MG63 (cell line): ENCODE measurements around the gene C6orf52. TPM values are rescaled to one million over a fixed set of nuclear protein-coding genes. Genes with fewer than 3 reads are reported as not detected.
"Not testable (repeated sequence)": the region's sequence is repeated elsewhere in the genome, so short reads cannot be mapped to it uniquely, and the experiment has no call there.

Experiments used
- DNase-seq: peaks from one replicate; pipeline ENCODE4 v3.0.0-alpha.2; 2020
- H3K27me3 ChIP-seq: fragments of 250-450 bp; sonication (Bioruptor Pico); 2 replicates; pipeline ENCODE4 v1.5.1; 2020; ENCODE audit warnings: mild to moderate bottlenecking, moderate library complexity
- H3K36me3 ChIP-seq: fragments of 250-450 bp; sonication (Bioruptor Pico); 2 replicates; pipeline ENCODE4 v1.5.1; 2020; ENCODE audit warnings: mild to moderate bottlenecking, moderate library complexity
- H3K4me3 ChIP-seq: fragments of 250-450 bp; sonication (Bioruptor Pico); 2 replicates; pipeline ENCODE4 v1.5.1; 2020; ENCODE audit warnings: mild to moderate bottlenecking, moderate library complexity
- H3K9me3 ChIP-seq: fragments of 250-450 bp; sonication (Bioruptor Pico); 2 replicates; pipeline ENCODE4 v1.5.1; 2020; ENCODE audit warnings: mild to moderate bottlenecking, moderate library complexity
- total RNA-seq: library from RNA; depleted of rRNA; stranded (reverse); fragments of >200 nt; shearing (Covaris generic); gene quantifications from 2 replicates; pipeline ENCODE4 v1.2.3, GENCODE V29; 2014; ENCODE audit warnings: low replicate concordance

The C6orf52 gene
- total RNA-seq, 1 experiment from 2014 or later, result not detected

GRCh38 chr6:10676403-10676802, 18.0 kb downstream of the C6orf52 start:
- no peaks in the 10 kb centered on the region for H3K36me3 ChIP-seq
- peaks cover 2% of the 10 kb centered on the region; the same call in 1 of the 2 replicates for H3K9me3 ChIP-seq
- no peak for DNase-seq
- no peak overlapping the region for H3K4me3 ChIP-seq
- peaks cover 10% of the 10 kb centered on the region for H3K27me3 ChIP-seq

DNA sequence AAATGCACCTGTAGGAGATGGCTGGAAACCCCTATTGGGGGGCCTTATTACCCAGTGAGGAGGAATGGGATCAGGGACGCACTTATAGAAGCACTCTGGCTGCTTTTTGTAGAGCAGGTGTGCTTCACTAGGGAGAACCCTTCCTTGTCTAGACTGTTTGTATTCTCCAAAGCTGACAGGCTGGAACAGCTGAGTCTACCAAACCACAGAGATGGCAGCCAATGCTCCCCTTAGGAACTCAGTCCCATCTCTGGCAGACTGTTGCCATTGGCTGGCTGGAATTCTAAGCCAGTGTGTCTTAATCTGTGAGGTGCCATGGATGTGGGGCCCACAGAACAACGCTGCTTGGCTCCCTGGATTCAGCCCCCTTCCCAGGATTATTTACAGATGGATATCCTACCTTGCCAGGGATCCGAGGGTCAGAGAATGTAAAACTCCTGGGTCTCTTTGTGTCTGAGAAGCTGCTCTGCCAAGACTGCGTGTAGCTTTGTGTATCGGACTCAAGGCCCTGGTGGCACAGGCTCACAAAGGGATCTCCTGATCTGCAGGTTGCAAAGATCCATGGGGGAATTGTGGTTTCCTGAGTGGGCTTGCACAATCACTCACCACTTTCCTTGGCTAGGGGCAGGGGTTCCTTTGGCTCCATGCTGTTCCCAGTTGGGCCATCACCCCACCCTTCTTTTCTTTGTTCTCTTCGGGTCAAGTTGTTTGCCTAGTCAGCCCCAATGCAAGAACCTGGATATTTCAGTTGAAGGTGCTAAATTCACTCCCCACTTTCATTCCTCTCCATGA, 26.1 kb downstream of the C6orf52 start:
- H3K9me3 ChIP-seq, result peaks cover 14% of the 10 kb centered on the region
- no peaks in the 10 kb centered on the region for H3K36me3 ChIP-seq
- peaks cover 53% of the 10 kb centered on the region for H3K27me3 ChIP-seq
- no peak for DNase-seq
- no peak overlapping the region for H3K4me3 ChIP-seq

GRCh38 chr6:10665595-10665994, 28.8 kb downstream of the C6orf52 start:
- not testable (repeated sequence) for H3K36me3 ChIP-seq, DNase-seq, H3K4me3 ChIP-seq
- Histone ChIP-seq H3K27me3 (peaks cover 48% of the 10 kb centered on the region), H3K9me3 (peaks cover 14% of the 10 kb centered on the region)

GRCh38 chr6:10662742-10663141, 31.7 kb downstream of the C6orf52 start:
- Histone ChIP-seq H3K9me3 (peaks cover 15% of the 10 kb centered on the region), H3K27me3 (peaks cover 25% of the 10 kb centered on the region), H3K36me3 (no peaks in the 10 kb centered on the region), H3K4me3 (no peak overlapping the region)
- DNase-seq, result no peak

DNA sequence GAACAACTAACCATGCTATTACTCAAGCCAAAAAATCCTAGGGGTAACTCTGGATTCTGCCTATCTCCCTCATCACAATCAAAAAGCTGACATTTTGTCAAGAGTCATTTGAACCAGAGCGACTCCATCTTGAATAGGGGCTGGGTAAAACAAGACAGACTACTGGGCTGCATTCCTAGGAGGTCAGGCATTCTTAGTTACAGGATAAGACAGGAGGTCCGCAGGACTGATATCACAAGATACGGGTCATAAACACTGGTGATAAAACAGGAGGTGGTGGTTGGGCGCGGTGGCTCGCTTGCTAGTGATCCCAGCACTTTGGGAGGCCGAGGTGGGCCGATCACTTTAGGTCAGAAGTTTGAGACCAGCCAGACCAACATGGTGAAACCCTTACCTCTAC, 32.2 kb downstream of the C6orf52 start:
- peaks cover 15% of the 10 kb centered on the region for H3K9me3 ChIP-seq
- H3K27me3 ChIP-seq, result peaks cover 19% of the 10 kb centered on the region
- H3K4me3 ChIP-seq, result no peak overlapping the region
- DNase-seq, result no peak
- H3K36me3 ChIP-seq, result no peaks in the 10 kb centered on the region

DNA sequence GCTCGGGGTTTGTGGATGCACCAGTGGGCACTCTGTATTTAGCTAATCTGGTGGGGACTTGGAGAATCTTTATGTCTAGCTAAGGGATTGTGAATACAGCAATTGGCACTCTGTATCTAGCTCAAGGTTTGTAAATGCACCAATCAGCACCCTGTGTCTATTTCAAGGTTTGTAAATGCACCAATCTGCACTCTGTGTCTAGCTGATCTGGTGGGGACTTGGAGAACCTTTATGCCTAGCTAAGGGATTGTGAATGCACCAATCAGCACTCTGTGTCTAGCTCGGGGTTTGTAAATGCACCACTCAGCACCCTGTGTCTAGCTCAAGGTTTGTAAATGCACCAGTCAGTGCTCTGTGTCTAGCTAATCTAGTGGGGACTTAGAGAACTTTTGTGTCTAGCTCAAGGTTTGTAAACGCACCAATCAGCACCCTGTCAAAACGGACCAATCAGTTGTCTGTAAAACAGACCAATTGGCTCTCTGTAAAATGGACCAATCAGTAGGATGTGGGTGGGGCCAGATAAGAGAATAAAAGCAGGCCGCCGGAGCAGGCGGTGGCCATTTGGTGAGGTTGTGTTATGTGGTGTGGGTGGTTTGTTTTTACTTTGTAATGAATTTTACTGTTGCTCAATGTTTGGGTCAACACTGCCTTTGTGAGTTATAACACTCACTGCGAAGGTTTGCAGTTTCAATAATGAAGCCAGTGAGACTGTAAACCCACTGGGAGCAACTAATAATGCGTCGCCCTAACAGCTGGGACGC, 33.8 kb downstream of the C6orf52 start:
- Histone ChIP-seq H3K27me3 (peaks cover 18% of the 10 kb centered on the region), H3K9me3 (peaks cover 11% of the 10 kb centered on the region)
- DNase-seq, H3K4me3 ChIP-seq, H3K36me3 ChIP-seq: not testable (repeated sequence)

DNA sequence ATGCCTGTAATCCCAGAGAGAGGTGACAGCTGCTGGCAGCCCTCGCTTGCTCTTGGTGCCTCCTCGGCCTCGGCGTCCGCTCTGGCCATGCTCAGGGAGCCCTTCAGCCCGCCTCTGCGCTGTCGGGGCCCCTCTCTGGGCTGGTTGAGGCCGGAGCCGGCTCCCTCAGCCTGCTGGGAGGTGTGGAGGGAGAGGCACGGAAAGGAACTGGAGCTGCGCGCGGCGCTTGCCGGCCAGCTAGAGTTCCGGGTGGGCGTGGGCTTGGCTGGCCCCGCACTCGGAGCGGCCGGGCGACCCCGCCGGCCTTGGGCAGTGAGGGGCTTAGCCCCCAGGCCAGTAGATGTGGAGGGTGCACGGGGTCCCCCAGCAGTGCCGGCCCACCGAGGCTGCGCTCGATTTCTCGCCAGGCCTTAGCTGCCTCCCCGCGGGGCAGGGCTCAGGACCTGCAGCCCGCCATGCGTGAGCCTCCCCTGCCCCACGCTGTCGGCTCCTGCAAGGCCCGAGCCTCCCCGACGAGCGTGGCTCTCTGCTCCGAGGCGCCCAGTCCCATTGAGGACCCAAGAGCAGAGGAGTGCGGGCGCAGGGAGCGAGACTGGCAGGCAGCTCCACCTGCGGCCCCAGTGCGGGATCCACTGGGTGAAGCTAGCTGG, 34.6 kb downstream of the C6orf52 start:
- no peak for DNase-seq
- no peaks in the 10 kb centered on the region for H3K36me3 ChIP-seq
- H3K4me3 ChIP-seq, result no peak overlapping the region
- H3K9me3 ChIP-seq, result peaks cover 11% of the 10 kb centered on the region
- H3K27me3 ChIP-seq, result peaks cover 25% of the 10 kb centered on the region

GRCh38 chr6:10658910-10659698, 35.3 kb downstream of the C6orf52 start:
- H3K9me3 ChIP-seq, result peaks cover 4% of the 10 kb centered on the region; the same call in 1 of the 2 replicates
- no peaks in the 10 kb centered on the region for H3K36me3 ChIP-seq
- H3K4me3 ChIP-seq, result no peak overlapping the region
- DNase-seq, result no peak
- H3K27me3 ChIP-seq, result peaks cover 29% of the 10 kb centered on the region

GRCh38 chr6:10655508-10656055, 38.8 kb downstream of the C6orf52 start:
- Histone ChIP-seq H3K4me3 (no peak overlapping the region), H3K36me3 (no peaks in the 10 kb centered on the region), H3K9me3 (peaks cover 1% of the 10 kb centered on the region; the same call in 1 of the 2 replicates), H3K27me3 (peaks cover 40% of the 10 kb centered on the region)
- no peak for DNase-seq

- DNase-seq, result no peak
- Histone ChIP-seq H3K4me3 (no peak overlapping the region), H3K27me3 (peaks cover 12% of the 10 kb centered on the region), H3K9me3 (no peaks in the 10 kb centered on the region), H3K36me3 (no peaks in the 10 kb centered on the region)
These were observed 50.2 kb downstream of the C6orf52 start for GRCh38 chr6:10644225-10644624.

- Histone ChIP-seq H3K4me3 (no peak overlapping the region), H3K9me3 (peaks cover 7% of the 10 kb centered on the region), H3K36me3 (no peaks in the 10 kb centered on the region), H3K27me3 (peaks cover 12% of the 10 kb centered on the region)
- no peak for DNase-seq
These were observed 51.2 kb downstream of the C6orf52 start for GRCh38 chr6:10643201-10643651.

DNA sequence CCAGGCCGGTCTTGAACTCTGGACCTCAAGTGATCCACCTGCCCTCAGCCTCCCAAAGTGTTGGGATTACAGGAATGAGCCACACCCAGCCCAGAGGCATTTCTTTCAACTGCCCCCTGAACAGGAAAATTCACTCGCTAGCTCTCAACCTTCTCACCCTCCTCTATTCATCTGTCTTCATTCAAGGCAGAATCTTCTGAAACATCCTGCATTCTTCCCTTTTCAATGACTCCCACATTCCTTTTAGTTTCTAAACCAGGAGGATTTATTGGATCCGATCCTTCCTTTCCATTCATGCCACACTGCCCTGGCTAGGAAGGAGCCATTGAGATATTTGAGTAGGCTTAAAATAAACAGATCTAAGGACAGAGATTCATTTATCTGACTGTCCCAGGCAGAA, 52.9 kb downstream of the C6orf52 start:
- Histone ChIP-seq H3K4me3 (no peak overlapping the region), H3K9me3 (peaks cover 7% of the 10 kb centered on the region), H3K36me3 (no peaks in the 10 kb centered on the region), H3K27me3 (peaks cover 12% of the 10 kb centered on the region)
- DNase-seq, result no peak

- peaks cover 12% of the 10 kb centered on the region for H3K27me3 ChIP-seq
- H3K9me3 ChIP-seq, result peaks cover 7% of the 10 kb centered on the region
- no peaks in the 10 kb centered on the region for H3K36me3 ChIP-seq
- no peak for DNase-seq
- H3K4me3 ChIP-seq, result no peak overlapping the region
These were observed 54.0 kb downstream of the C6orf52 start for GRCh38 chr6:10640412-10640811.

DNA sequence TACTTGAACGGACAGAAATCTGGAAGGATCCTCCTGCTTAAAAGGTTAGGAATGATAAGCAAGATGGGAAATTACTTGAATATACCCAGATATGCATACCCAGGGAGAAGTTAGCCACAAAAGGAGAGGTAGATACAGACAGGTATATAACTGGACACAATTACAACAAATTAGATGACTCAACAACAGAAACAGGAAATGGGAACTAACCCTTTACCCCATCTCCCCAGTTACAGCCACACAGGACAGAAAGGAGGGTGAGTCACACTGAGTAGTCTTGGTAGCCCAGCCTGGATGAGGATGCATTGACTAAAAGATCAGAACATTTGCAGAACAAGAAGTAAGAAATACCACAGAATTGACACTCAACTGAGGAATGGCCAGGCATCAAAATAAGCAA, 61.2 kb downstream of the C6orf52 start:
- no peaks in the 10 kb centered on the region for H3K27me3 ChIP-seq
- H3K4me3 ChIP-seq, result no peak overlapping the region
- DNase-seq, result peak; percentile 89
- no peaks in the 10 kb centered on the region for H3K36me3 ChIP-seq
- H3K9me3 ChIP-seq, result no peaks in the 10 kb centered on the region

- no peaks in the 10 kb centered on the region for H3K27me3 ChIP-seq
- H3K36me3 ChIP-seq, result peaks cover 2% of the 10 kb centered on the region; the same call in 1 of the 2 replicates
- H3K9me3 ChIP-seq, result no peaks in the 10 kb centered on the region
- H3K4me3 ChIP-seq, result no peak overlapping the region
- no peak for DNase-seq
These were observed 64.2 kb downstream of the C6orf52 start for GRCh38 chr6:10630178-10630577.

DNA sequence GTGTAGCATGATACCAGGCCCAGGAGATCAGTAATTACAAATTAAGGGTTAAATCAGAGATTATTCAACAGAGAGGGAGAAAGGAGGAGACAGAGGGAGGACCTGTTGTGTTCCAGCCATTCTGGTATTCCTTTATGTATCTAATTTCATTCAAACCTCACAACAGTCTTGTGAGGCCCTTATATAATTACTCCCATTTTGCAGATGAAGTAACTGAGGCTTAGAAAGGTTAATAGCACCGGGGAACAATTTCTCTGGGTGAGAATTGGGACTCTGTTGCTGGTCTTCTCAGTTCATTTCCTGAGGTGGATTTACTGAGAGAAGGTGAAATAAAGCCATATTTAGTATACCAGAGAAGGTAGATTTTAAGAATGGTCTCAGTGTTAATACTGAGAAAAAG, 66.6 kb downstream of the C6orf52 start:
- no peak for DNase-seq
- no peak overlapping the region for H3K4me3 ChIP-seq
- H3K27me3 ChIP-seq, result no peaks in the 10 kb centered on the region
- H3K9me3 ChIP-seq, result no peaks in the 10 kb centered on the region
- H3K36me3 ChIP-seq, result peaks cover 2% of the 10 kb centered on the region; the same call in 1 of the 2 replicates
